Uterus (tissue), 2 donors: ENCODE data around the gene ATP5F1A.

Experiments
- POLR2A ChIP-seq, 2 donors: fragments of 450-650 bp; IDR thresholded peaks; one replicate each; pipeline ENCODE4 v1.6.1; 2016; ENCODE audit warnings: antibody characterized with exemption in 2 of 2, mild to moderate bottlenecking in 1 of 2, moderate library complexity in 1 of 2
- TF ChIP-seq, protein P1 (sequence below), 4 experiments: fragments of 200-600 bp in 2 of 4; fragments of 450-650 bp in 2 of 4; sonication (generic) in 2 of 4; IDR thresholded peaks; one replicate each; pipeline ENCODE4 v1.5.1; 2016 to 2019; ENCODE audit warnings: antibody characterized with exemption in 4 of 4, mild to moderate bottlenecking in 2 of 4, moderate library complexity in 1 of 4

DNA sequence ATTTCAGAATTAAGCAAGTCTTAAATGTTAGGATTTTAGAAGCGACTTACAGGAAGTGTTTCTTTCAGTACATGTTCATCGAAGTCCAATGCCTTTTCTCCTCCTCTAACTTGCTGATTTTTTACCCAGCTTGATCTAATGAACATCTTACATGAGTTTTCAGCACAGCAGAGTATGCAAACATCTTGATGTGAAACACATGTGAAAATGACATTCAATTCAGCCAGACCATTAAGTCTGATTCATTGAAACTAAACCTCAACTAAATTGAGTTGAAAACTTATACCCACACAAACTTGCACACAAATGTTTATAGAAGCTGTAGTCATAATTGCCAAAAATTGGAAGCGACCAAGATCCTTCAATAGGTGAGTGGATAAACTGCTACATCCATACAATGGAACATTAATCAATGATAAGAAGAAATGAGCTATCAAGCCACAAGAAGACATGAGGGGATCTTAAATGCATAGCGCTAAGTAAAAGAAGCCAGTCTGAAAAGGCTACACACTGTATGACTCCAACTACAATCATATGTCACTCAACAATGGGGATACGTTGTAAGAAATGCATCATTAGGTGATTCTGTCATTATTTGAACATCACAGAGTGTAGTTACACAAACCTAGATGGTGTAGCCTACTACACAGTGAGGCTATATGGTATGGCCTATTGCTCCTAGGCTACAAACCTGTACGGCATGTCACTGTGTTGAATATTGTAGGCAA, 44.6 kb downstream of the ATP5F1A start:
- TF ChIP-seq, protein P1, sequence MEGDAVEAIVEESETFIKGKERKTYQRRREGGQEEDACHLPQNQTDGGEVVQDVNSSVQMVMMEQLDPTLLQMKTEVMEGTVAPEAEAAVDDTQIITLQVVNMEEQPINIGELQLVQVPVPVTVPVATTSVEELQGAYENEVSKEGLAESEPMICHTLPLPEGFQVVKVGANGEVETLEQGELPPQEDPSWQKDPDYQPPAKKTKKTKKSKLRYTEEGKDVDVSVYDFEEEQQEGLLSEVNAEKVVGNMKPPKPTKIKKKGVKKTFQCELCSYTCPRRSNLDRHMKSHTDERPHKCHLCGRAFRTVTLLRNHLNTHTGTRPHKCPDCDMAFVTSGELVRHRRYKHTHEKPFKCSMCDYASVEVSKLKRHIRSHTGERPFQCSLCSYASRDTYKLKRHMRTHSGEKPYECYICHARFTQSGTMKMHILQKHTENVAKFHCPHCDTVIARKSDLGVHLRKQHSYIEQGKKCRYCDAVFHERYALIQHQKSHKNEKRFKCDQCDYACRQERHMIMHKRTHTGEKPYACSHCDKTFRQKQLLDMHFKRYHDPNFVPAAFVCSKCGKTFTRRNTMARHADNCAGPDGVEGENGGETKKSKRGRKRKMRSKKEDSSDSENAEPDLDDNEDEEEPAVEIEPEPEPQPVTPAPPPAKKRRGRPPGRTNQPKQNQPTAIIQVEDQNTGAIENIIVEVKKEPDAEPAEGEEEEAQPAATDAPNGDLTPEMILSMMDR (IDR thresholded peaks at IDR 0.05): no peak
- TF ChIP-seq POLR2A (IDR thresholded peaks at IDR 0.05): no peak
